Mesenteric fat pad (tissue), 1 donor: Measurements from ENCODE around the gene PDXDC1. TPM values are rescaled to one million over a fixed set of nuclear protein-coding genes. Genes with fewer than 3 reads are reported as not detected.
"Not testable (repeated sequence)": the region's sequence is repeated elsewhere in the genome, so short reads cannot be mapped to it uniquely, and the experiment has no call there.

Experiments
- DNase-seq: peaks from one replicate; pipeline ENCODE4 v3.0.0-alpha.2; 2020; ENCODE audit warnings: low spot score
- total RNA-seq: library from RNA; stranded (reverse); fragmentation: NEBNext Ultra II Directional; extraction: Animal tissue kit (Norgen Biotek cat#: 25700); gene quantifications from one replicate; pipeline ENCODE4 v1.2.1, GENCODE V29; 2021
- donor health status: DM: yes; HTN: yes; CAD: no.

Gene PDXDC1
- total RNA-seq, 1 donor from 2014 or later, result 89.8 TPM

DNA sequence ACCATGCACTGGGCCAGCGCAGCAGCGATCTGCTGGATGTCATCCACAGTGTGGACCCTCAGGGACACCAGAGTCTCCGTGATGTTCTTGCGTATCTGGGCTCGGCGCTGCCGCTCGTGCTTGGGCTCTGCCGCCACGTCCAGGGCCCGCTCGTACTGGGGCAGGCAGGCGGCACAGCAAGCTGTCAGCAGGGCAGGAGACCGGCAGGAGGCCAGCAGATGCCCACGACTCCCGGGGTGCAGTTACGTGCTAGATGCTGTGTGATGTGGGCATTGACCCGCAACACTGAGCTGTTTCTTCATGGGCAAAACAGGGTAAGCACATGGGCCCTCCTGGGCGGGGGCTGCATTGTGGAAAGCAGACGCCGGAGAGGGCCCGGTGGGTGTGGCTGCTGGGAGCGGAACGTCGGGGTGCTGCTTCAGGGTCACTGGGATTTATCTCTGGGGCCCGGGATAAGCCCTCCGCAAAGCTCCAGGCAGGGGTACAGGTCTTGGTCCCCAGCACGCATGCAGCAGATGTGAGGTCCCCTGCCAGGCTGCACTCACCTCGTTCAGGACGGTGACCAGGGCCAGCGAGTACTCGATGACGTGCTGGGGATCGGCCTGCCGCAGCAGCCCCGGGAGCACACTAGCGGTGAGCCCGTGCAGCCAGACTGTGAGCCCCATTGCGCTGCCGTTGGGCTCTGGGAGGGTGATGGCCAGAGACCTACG is 158.0 kb downstream of the PDXDC1 start:
- peak; percentile 53 for DNase-seq

DNA sequence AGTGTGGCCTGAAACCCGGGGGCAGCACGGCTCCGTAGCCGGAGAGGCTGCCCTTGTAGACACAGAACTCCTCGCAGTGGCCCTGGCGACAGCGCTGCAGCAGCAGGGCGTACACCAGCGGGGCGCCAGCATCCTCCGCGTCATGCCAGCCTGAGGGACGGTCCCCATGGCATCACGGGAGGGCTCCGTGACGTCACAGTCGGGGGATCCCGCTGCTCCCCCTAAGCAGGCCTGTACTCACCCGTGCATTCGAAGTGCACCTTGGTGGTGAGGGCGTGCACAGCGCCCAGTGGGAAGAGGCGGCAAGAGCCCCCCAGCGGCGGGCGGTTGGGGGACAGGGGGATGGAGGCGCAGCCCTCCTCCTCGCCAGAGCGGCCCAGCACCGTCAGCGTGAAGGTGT is 158.7 kb downstream of the PDXDC1 start:
- not testable (repeated sequence) for DNase-seq

DNA sequence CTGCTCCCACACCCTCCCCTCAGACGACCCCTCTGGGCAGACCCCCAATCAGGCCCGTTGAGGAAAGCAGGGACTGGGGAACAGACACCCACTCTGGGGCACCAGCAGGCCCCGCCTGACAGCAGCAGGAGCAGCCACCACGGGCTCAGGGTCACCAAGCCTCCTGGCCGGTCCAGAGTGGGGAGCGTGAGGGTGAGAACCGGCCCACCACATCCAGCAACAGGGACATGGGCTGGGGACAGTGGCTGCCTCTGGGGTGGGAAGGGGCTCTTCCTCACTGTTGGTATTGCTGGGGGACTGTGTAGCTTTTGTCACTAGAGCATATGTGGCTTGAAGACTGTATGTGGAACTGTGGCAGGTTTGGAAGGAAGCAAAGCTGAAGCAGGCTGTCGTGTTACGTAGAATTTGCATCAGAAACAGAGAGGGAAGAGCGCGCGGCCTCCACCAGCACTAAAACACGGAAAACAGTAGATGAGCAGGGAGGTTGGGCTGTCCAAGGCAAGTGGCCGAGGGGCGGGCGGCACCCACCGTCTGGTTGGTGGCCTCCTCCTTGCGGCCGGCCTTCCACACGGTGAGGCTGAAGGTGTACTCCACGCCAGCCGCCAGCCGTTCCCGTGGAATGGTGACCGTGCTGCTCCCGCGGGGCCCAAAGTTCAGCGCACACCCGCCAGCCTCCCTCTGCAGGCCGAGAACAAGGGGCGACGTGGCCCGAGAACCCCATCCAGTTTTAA is 160.1 kb downstream of the PDXDC1 start:
- peak; percentile 18 for DNase-seq

DNA sequence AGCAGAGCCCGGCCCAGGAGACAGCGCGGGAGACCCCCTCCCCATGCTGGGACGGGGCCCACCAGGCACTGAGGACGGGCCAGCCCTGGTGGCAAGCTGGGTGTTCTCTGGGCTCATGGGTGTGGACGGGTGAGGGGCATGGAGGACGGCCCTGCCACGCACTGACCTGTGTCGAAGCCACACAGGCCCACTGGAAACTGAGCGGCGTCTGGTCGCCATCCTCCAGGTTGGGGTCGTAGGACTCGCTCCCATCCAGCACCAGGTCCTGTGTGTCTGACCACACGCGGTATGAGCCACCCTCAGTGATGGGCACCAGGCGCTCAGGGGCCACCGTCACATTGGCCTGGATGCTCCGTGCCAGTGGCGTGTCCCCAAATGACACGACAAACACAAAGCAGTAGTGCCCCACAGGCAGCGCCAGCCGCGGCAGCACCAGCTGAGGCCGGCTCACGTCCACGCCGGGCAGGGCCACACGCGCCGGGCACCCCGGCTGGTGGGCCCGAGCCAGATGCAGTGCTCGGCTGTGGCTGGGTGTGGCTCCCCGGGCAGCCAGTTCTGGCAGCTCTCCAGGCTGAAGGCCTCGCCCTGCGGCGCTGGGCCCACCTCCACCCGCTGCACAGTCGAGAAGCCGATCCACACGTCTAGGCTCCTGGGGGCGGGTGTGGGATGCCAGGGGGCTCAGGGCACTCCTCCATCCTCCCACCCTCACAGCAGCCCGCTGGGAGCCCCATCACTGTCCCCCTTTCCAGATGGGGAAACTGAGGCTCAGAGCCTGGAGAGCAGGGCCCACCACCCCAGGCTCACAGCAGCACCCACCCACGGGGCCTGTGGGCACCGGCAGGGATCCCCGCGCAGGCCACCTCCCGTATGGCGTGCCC is 160.9 kb downstream of the PDXDC1 start:
- peak; percentile 73 for DNase-seq

DNA sequence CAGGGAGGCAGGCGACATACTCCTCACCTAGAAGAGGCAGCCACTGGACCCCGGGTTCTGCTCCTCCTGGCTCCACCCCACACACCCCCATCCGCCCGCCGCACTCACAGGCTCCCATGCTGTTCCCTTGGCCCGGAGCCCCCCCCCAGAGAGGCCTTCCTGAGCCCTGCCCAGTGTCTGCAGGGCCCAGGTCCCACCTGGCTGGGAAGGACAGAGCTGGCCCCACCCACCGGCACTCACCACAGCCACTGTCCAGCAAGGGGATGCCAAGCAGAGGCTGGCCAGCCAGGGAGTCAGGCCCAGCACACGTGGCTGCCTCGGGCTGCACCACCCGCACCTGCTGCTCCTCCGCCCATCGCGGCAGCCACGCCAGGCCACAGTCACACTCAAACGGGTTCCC is 162.7 kb downstream of the PDXDC1 start:
- peak; percentile 16 for DNase-seq

DNA sequence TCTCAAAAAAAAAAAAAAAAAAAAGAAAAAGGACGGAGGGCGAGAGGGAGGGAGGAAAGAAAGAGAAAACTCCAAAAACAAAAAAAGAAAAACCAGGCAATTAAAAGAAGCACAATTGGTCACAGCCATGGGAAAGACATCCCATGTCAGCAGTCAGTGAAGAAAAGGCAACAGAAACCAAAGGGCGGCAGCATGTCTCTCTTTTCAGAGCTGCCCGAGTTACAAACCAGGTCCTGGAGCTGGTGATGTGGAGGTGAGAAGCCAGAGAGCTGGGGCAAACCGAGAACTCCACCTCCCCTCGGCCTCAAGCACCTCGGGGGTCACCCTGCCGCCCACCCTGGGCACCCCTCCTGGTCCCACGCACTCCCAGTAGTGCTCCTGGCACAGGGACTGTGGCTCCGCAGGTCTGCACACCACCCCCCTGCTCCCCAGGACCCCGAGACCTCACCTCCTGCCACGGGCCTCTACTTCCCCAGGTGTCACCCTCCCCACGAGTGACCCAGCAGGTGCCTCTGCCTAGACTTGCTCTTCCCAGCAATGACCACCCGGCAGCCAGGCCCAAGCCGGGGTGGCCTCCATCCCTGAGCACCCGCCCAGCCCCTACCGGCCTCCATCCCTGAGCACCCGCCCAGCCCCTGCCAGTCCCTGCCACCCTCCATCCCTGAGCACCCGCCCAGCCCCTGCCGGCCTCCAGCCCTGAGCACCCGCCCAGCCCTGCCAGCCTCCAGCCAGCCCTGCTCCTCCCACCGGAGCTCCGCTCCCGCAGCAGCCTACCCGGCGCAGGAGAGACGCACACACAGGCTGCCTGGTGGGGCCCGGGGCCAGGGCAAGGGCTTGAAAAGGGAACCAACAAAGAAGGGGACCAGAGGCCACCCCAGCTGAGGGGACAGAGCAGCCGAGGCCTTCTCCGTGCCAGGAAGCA is 165.9 kb downstream of the PDXDC1 start:
- DNase-seq, result not testable (repeated sequence)

DNA sequence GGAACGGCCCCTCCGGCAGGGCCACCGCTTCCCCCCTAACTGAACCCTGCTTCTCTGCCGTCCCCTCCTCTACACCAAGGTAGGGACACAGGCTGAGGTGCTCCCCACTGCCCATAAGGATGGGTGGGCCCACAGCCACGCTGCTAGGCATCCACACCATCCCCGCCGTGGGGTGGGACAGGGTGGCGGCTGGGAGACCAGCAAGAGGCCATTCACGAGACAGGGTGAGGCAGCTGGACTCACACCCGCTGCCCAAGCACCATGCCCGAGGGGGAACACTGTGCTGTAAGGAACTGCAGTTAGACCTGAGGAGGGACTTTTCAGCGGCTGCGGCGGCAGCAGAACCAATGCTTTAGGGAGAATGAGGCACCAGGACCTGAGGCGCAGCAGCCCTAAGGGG is 166.8 kb downstream of the PDXDC1 start:
- no peak for DNase-seq

DNA sequence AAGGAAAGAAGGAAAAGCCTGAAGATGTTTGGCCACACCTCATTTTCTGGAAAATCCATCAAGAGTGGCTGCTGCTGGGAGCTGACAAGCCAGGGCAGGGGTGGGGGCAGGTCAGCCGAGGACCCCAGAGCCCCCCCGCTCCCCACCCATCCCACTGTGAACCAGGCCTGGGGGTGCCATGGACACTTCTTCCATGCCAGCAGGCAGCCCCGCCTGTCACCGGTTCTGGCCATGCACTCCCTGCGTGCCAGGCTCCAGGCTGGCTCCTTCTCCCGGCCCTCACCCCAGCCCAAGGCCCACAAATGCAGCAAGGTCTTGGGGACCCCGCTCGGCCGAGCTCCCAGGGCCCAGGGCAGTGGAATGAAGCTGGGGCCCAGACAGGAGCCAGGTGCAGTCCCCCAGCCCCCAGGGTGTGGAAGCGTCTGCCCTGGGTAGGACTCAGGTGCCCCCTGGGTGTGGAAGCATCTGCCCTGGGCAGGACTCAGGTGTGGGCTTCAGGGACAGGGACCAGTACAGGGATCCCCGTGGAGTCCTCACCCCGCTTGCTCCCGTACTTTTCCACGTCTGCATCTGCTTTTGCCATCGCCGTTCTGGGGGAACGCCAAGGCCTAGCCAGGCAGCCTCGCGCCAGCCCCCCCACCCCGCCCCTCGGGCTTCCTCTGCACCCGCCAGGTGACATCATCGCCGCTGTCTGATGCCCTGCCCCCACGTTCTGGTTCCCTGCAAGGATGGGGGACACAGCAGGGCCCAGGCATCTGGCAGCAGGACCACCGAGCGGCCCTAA is 167.5 kb downstream of the PDXDC1 start:
- not testable (repeated sequence) for DNase-seq

DNA sequence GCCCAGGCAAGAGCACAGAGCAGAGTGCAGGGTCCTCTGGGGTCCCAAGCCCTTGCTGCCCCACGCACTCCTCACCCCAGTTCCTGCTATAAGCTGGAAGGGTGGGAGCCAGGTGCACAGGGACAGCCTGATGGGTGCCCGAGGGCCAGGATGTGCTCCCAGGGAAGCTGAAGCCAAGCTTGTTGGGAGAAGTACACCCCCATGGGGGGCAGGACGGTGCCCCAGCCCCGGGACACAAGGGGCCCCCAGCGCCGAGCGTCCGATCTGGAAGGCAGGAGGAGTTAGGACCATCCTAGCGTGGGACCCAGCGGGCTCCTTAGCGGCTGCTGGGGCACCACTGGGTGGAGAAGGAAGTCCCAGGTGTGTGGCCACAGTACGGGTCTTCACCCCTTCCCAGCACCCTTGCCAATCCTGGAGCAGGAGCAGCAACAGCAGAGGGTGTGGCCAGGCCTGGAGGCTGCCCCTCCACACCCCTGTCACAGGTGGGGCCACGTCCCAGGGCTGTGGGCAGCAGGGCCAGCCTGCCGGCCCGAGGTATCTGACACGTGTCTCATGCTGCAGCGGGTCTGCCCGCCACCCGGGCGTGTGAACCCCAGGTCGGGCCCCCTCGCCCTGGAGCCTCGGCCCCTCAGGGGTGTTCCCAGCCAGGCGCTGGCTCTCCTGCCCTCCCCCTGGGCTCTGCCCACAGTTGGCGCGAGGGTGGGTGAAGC is 168.2 kb downstream of the PDXDC1 start:
- not testable (repeated sequence) for DNase-seq

DNA sequence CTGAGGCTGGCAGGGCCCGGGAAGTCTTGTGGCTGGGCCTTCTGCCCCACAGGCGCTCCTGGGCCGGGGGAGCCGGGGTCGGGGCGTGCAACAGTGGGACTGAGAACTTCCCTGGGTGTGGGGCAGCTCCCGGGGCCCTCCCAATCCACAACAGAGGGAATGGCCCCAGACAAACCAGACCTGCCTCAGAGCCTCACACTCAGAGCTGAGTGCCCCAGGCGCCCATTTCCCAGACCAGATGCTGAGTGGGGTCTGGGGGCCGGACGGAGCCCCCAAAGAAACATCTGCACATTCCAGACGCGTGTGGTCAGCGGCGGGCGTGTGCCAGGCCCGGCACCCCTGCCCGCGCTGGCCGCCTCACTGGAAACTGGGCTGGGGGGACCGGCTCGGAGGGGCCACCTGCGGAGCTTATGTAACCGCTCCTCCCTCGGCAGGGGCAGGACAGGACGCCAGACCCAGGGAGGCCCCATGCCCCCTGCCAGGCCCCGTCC is 168.8 kb downstream of the PDXDC1 start:
- DNase-seq, result not testable (repeated sequence)

DNA sequence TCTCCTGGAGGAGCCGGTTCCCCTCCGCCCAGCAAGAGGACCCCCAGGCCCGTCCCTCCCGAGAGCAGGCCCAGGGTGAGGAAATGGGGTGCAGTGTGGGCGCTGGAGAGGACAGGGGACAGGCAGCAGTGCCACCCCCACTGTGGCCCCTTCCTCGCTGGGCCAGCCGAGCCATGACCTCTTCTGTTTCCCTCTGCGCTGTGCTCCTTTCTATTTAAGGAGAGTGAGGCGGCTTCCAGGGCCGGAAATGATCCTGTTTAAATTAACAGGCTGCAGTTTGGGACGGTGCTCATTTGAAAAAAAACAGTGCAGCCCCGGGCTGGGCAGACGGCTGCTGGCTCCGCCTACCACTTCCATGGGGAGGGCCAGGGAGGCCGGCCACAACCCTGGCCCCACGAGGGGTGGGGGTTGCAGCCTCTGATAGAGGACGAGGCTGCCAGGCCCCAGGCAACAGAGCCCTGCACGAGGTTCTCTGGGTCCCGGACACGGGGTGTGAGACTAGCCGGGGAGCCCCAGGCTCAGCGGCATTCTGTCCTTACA is 169.3 kb downstream of the PDXDC1 start:
- DNase-seq, result not testable (repeated sequence)

DNA sequence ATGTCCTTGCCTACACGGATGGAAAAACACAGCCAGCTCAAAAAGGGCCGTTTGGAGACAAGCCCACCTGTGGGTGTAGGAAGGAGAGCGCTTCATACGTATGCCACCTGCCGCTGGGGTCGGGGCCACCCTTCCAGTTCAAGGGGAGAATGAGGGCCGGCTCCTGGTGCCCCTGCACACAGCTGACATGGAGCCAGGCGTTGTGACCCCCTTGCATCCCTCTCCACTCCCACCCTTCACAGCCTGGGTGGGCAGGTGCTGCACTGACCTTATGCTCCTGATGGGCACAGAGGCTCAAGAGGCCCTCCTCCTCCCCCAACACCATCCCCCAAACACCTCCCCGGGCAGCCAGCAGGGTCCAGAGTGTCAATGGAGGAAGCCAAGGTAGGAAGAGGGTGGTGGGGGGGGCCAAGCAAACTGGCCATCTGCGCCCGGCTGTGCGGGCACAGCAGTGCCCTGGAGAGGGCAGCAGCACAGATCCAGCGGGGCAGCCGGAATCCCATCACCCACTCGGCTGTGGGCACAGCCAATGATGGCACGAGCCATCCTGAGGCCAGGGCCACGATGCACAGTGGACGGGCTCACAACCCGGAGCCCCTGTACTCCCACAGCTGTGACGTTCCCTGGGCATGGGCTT is 170.1 kb downstream of the PDXDC1 start:
- not testable (repeated sequence) for DNase-seq

DNA sequence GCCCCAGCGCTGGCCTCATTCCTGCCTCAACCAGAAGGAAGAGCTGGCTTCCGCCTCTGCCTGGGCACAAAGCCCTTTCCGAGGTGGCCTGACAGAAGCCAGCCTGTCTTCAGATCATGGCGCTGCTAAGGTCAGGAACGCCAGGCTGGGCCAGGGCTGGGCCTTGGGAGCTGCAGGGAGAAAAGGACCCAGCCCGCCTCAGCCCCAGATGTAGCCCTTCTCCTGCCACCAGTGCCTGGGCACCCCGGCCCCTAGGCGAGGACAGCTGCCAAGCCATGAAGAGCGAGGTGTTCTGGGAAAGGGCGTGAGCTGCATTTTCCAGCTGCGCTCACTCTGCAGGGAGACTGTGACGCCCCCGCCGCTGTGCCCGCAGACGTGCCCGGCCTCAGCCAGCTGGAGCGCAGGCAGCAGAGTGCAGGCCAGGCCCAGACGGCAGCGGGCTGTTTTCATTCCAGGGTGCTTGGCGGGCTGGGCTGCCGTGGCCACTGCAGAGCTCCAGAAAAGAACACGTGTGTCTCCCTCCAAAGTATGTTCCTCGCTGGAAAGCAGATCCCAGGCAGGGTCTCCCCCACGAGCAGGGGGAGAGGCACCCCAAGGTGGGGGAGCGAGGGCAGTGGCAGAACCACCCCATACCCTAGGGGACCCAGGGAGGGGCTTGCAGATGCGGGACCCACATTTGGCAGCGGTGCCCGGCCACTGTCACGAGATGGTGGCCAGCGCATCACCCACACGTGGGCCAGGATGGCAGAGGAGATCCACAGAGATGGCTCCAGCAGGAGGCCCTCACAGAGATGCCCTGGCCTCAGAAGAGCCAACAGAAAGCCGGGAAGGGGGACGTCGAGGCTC is 170.8 kb downstream of the PDXDC1 start:
- not testable (repeated sequence) for DNase-seq

DNA sequence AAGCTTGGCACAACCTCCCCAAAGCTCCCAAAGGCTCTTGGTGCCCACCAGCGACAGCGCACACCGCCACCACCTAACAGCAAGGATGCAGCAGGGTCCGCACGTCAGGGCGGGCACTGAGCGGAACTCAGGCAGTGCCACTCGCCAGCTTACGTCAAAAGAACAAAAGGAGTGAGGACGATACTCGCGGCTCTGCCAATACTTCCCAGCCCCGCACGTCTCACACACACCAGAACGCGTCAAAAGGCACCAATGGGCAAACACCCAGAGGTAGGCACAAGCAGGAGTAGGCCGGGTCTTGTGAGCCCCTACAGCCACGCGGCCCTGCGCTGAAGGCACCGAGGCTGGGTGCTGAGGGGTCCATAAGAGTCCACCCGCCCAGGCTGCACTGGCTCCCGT is 171.4 kb downstream of the PDXDC1 start:
- DNase-seq, result not testable (repeated sequence)

DNA sequence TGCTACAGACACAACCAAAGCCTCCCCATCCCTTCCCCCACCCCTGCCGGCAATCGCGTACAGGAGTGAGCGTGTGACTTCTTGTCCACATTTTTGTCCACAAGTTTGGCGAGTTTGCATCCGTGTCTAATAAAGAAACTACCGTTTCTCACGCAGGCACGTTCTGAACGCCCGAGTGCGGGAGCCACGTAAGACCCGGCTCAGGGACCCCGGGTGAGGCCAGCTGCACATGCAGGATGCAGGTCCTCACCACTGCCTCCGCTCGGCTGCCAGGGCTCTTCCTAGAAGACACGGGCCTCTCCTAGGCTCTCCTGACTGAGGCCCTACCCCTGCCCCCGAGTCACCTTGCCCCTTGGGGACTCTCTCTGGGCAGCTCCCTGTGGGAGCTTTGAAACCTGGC is 174.0 kb downstream of the PDXDC1 start:
- DNase-seq, result not testable (repeated sequence)

DNA sequence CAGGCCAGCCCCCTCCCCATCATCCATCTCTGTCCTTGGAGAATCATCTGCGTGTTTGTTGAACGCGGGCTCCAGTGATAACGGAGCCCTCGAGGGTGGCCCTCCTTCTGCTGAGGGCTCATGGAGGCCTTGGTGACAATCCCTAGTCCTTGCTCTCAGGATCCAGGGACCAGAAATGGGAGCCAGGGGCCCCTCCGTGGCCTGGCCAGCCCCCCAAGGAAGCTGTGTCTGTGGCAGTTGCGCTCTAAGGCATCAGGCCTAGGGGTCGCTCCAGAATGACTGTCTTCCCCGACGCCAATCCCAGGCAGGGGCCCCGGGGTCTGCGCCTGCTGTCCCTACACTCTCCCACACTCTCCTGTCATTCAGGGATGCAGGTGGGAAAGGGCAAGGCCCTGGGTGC is 174.4 kb downstream of the PDXDC1 start:
- DNase-seq, result not testable (repeated sequence)

DNA sequence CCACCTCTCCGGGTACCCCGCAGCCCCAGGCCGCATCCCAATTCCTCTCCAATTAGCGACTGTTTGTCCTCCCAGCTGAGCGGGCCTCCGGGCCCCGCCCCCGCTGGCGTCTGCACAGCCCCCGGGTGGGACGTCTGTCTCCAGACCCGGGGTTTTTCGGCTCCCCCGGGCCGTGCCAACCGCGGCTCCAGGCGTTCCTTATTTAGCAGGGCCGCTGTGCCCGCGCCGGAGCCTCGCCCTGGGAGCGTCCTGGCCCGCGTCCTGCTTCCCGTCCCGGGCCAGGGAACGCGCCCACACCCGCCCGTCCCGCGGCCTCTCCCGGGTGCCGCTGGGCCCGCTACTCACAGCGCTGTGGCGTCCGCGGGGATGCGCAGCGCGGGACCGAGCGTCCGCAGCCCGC is 179.2 kb downstream of the PDXDC1 start:
- not testable (repeated sequence) for DNase-seq
